H9 (cell line): ENCODE measurements around the gene FBRSL1. TPM values are rescaled to one million over a fixed set of nuclear protein-coding genes. Genes with fewer than 3 reads are reported as not detected.

Experiments used
- DNase-seq: peaks from one replicate; pipeline ENCODE4 v3.0.0-alpha.2; 2017
- H2AFZ ChIP-seq: one replicate; pipeline ENCODE4 v1.6.1; 2013; ENCODE audit warnings: mild to moderate bottlenecking, low read length, control low read depth, moderate library complexity
- H2AK5ac ChIP-seq: 2 replicates; pipeline ENCODE4 v1.6.1; 2013; ENCODE audit warnings: low read length, control low read depth, mixed read lengths; ENCODE audit not compliant: insufficient read length
- H2BK120ac ChIP-seq: one replicate; pipeline ENCODE4 v1.6.1; 2013; ENCODE audit warnings: low read depth, mild to moderate bottlenecking, low read length, control low read depth, inconsistent platforms; ENCODE audit not compliant: poor library complexity, severe bottlenecking
- H2BK12ac ChIP-seq: 2 replicates; pipeline ENCODE4 v1.6.1; 2013; ENCODE audit warnings: low read length, control low read depth, mixed read lengths, low read depth; ENCODE audit not compliant: insufficient read length
- H2BK15ac ChIP-seq: 2 replicates; pipeline ENCODE4 v1.6.1; 2013; ENCODE audit warnings: low read depth, low read length, control low read depth
- H2BK20ac ChIP-seq: one replicate; pipeline ENCODE4 v1.6.1; 2013; ENCODE audit warnings: low read depth, mild to moderate bottlenecking, low read length, control low read depth, inconsistent platforms; ENCODE audit not compliant: poor library complexity, severe bottlenecking
- H2BK5ac ChIP-seq: 2 replicates; pipeline ENCODE4 v1.6.1; 2013; ENCODE audit warnings: low read length, control low read depth, mixed read lengths; ENCODE audit not compliant: insufficient read length
- H3K14ac ChIP-seq: 2 replicates; pipeline ENCODE4 v1.6.1; 2013; ENCODE audit warnings: low read length, control low read depth; ENCODE audit not compliant: insufficient read depth
- H3K18ac ChIP-seq: 2 replicates; pipeline ENCODE4 v1.6.1; 2013; ENCODE audit warnings: low read depth, mild to moderate bottlenecking, mixed read lengths, low read length, control low read depth; ENCODE audit not compliant: insufficient read length
- H3K23ac ChIP-seq: 2 replicates; pipeline ENCODE4 v1.6.1; 2013; ENCODE audit warnings: low read length, control low read depth, mixed read lengths, low read depth; ENCODE audit not compliant: insufficient read length
- H3K23me2 ChIP-seq: 2 replicates; pipeline ENCODE4 v1.6.1; 2013; ENCODE audit warnings: low read depth, mild to moderate bottlenecking, mixed read lengths, low read length, control low read depth; ENCODE audit not compliant: insufficient read length, poor library complexity, severe bottlenecking
- H3K27ac ChIP-seq: 2 replicates; pipeline ENCODE4 v1.5.1; 2013; ENCODE audit warnings: low read length, control low read depth, mixed read lengths, low read depth; ENCODE audit not compliant: insufficient read length
- H3K27me3 ChIP-seq: 2 replicates; pipeline ENCODE4 v1.6.1; 2013; ENCODE audit warnings: low read length, control low read depth, inconsistent platforms; ENCODE audit not compliant: insufficient read depth
- H3K4ac ChIP-seq: 2 replicates; pipeline ENCODE4 v1.6.1; 2013; ENCODE audit warnings: low read depth, mild to moderate bottlenecking, control low read depth, inconsistent platforms, low read length, moderate library complexity
- H3K4me1 ChIP-seq: 2 replicates; pipeline ENCODE4 v1.6.1; 2013; ENCODE audit warnings: low read length, control low read depth, inconsistent platforms; ENCODE audit not compliant: insufficient read depth
- H3K4me2 ChIP-seq: 2 replicates; pipeline ENCODE4 v1.6.1; 2013; ENCODE audit warnings: low read length, control low read depth, mixed read lengths; ENCODE audit not compliant: insufficient read length, insufficient read depth
- H3K56ac ChIP-seq: 2 replicates; pipeline ENCODE4 v1.6.1; 2013; ENCODE audit warnings: low read depth, mild to moderate bottlenecking, mixed read lengths, low read length, control low read depth; ENCODE audit not compliant: insufficient read length
- H3K79me1 ChIP-seq: 2 replicates; pipeline ENCODE4 v1.6.1; 2013; ENCODE audit warnings: low read depth, mild to moderate bottlenecking, moderate library complexity, low read length, control low read depth, inconsistent platforms; ENCODE audit not compliant: insufficient read depth, poor library complexity, severe bottlenecking
- H3K79me2 ChIP-seq: 2 replicates; pipeline ENCODE4 v1.6.1; 2013; ENCODE audit warnings: low read length, control low read depth, inconsistent platforms; ENCODE audit not compliant: insufficient read depth
- H3K9ac ChIP-seq: 2 replicates; pipeline ENCODE4 v1.6.1; 2013; ENCODE audit warnings: low read length, control low read depth, mixed read lengths; ENCODE audit not compliant: insufficient read length; ENCODE audit errors: extremely low read depth
- H3K9me3 ChIP-seq: one replicate; pipeline ENCODE4 v1.6.1; 2013; ENCODE audit warnings: low read depth, low read length, inconsistent platforms; ENCODE audit not compliant: control insufficient read depth
- H3T11ph ChIP-seq: one replicate; pipeline ENCODE4 v1.6.1; 2013; ENCODE audit warnings: mild to moderate bottlenecking, low read length, control low read depth, inconsistent platforms
- H4K20me1 ChIP-seq: one replicate; pipeline ENCODE4 v1.6.1; 2013; ENCODE audit not compliant: control insufficient read depth, insufficient read length, insufficient read depth
- H4K5ac ChIP-seq: 2 replicates; pipeline ENCODE4 v1.6.1; 2013; ENCODE audit warnings: low read depth, mild to moderate bottlenecking, mixed read lengths, low read length, control low read depth; ENCODE audit not compliant: insufficient read length
- H4K8ac ChIP-seq: replicated peaks from 2 replicates; pipeline ENCODE4 v1.6.1; 2013; ENCODE audit warnings: low read length, control low read depth, mixed read lengths, low read depth; ENCODE audit not compliant: insufficient read length
- H4K91ac ChIP-seq: 2 replicates; pipeline ENCODE4 v1.6.1; 2013; ENCODE audit warnings: low read depth, mild to moderate bottlenecking, moderate library complexity, mixed read lengths, low read length, control low read depth; ENCODE audit not compliant: insufficient read length
- H3K27ac Mint-ChIP-seq, 3 experiments: 2 replicates in 2 of 3; 3 replicates in 1 of 3; pipeline ENCODE4 v1.8.0; 2020 to 2021; ENCODE audit warnings: mixed read lengths in 3 of 3, mild to moderate bottlenecking in 1 of 3, moderate library complexity in 1 of 3
- H3K27me3 Mint-ChIP-seq: 2 replicates; pipeline ENCODE4 v1.8.0; 2021; ENCODE audit warnings: low read depth, mild to moderate bottlenecking, moderate library complexity, mixed read lengths
- H3K36me3 Mint-ChIP-seq, 3 experiments: 2 replicates in 2 of 3; 3 replicates in 1 of 3; pipeline ENCODE4 v1.8.0; 2020 to 2021; ENCODE audit warnings: low read depth in 3 of 3, mixed read lengths in 3 of 3; ENCODE audit not compliant: insufficient read depth in 1 of 3
- H3K4me1 Mint-ChIP-seq, 2 experiments: 2 replicates each; pipeline ENCODE4 v1.8.0; 2020; ENCODE audit warnings: mixed read lengths in 2 of 2
- H3K4me3 Mint-ChIP-seq, 2 experiments: 2 replicates in 1 of 2; 3 replicates in 1 of 2; pipeline ENCODE4 v1.8.0; 2020 to 2021; ENCODE audit warnings: mild to moderate bottlenecking in 2 of 2, mixed read lengths in 2 of 2, moderate library complexity in 1 of 2
- H3K9me3 Mint-ChIP-seq, 2 experiments: 2 replicates in 1 of 2; 3 replicates in 1 of 2; pipeline ENCODE4 v1.8.0; 2020; ENCODE audit warnings: mild to moderate bottlenecking in 2 of 2, mixed read lengths in 2 of 2, moderate library complexity in 1 of 2
- WGBS: extraction: QIAGEN DNeasy Blood & Tissue Kit; methylation state at CpG from one replicate; pipeline ENCODE4 v1.1.7; 2013; ENCODE audit warnings: missing lambda C conversion rate, low lambda C conversion rate, mixed read lengths; ENCODE audit not compliant: insufficient read length; ENCODE audit errors: extremely low coverage; 5-methylcytosine and 5-hydroxymethylcytosine counted together
- total RNA-seq: library from RNA; stranded (reverse); gene quantifications from 2 replicates; pipeline ENCODE4 v1.2.1, GENCODE V29; 2021
- TF ChIP-seq, protein P1 (sequence below): fragments of 200-600 bp; sonication (generic); conservative IDR thresholded peaks from 3 replicates; pipeline ENCODE4 v1.8.0; 2021; ENCODE audit warnings: antibody characterized with exemption, mild to moderate bottlenecking

FBRSL1 gene
- total RNA-seq, 1 experiment from 2014 or later: 90.8 TPM

DNA sequence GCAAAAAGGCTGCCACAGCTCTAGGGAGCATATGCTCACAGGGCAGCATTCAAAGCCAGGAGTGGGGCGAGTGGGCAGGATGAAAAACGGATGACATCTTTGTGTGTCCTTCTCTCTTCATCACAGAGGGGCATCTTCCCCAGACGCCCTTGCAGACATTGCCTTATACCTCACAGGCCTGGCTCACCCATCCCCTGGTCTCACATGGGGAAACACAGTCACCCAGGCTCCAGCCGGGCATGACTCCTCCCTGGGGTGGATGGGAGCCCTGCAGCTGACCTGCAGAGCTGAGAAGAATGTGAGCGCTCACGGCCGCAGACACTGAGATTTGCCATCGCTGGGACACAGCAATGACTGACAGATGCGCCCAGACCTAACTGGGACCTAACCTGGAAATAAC lies 7.2 kb upstream of the FBRSL1 start:
- Histone ChIP-seq H3K4me1 (no peaks in the 10 kb centered on the region), H3K9ac (no peak overlapping the region), H4K91ac (no peak overlapping the region), H2BK5ac (no peak overlapping the region), H3K79me1 (no peaks in the 10 kb centered on the region), H3K18ac (no peak overlapping the region), H2BK20ac (no peak overlapping the region), H3K14ac (no peak overlapping the region), H3K56ac (no peak overlapping the region), H2BK12ac (no peak overlapping the region), H3K23me2 (no peaks in the 10 kb centered on the region), H3K27me3 (peaks cover 30% of the 10 kb centered on the region; the same call in 1 of the 2 replicates), H4K20me1 (no peaks in the 10 kb centered on the region), H3T11ph (no peak overlapping the region), H4K8ac (no peak overlapping the region), H3K27ac (no peak overlapping the region), H3K4ac (no peak overlapping the region), H4K5ac (no peak overlapping the region), H3K79me2 (no peaks in the 10 kb centered on the region), H3K9me3 (no peaks in the 10 kb centered on the region), H2AFZ (no peak overlapping the region), H2AK5ac (no peak overlapping the region), H3K4me2 (no peak overlapping the region), H2BK120ac (no peak overlapping the region), H3K23ac (no peak overlapping the region), H2BK15ac (no peak overlapping the region)
- H3K36me3 Mint-ChIP-seq: no peaks in the 10 kb centered on the region; a peak in 1 of 7 replicates
- H3K4me1 Mint-ChIP-seq: peaks cover 0 to 3% of the 10 kb centered on the region in 2 experiments; a peak in 1 of 4 replicates
- TF ChIP-seq, protein P1, sequence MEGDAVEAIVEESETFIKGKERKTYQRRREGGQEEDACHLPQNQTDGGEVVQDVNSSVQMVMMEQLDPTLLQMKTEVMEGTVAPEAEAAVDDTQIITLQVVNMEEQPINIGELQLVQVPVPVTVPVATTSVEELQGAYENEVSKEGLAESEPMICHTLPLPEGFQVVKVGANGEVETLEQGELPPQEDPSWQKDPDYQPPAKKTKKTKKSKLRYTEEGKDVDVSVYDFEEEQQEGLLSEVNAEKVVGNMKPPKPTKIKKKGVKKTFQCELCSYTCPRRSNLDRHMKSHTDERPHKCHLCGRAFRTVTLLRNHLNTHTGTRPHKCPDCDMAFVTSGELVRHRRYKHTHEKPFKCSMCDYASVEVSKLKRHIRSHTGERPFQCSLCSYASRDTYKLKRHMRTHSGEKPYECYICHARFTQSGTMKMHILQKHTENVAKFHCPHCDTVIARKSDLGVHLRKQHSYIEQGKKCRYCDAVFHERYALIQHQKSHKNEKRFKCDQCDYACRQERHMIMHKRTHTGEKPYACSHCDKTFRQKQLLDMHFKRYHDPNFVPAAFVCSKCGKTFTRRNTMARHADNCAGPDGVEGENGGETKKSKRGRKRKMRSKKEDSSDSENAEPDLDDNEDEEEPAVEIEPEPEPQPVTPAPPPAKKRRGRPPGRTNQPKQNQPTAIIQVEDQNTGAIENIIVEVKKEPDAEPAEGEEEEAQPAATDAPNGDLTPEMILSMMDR: no peak
- peaks cover 97% of the 10 kb centered on the region for H3K27me3 Mint-ChIP-seq
- DNase-seq: no peak
- H3K9me3 Mint-ChIP-seq: no peaks in the 10 kb centered on the region
- no peak overlapping the region for H3K27ac Mint-ChIP-seq
- WGBS: no CpG with 5 or more reads among the region's 9 CpGs
- H3K4me3 Mint-ChIP-seq: no peak overlapping the region
